DND-41 (cell line): ENCODE measurements around the gene CHD1.

Source experiments
- CTCF ChIP-seq: IDR thresholded peaks from 2 replicates; pipeline ENCODE4 v1.5.1; 2012; ENCODE audit warnings: borderline replicate concordance, low read length, moderate library complexity, mild to moderate bottlenecking; ENCODE audit not compliant: poor library complexity, severe bottlenecking; ENCODE audit errors: extremely low read depth
- EZH2 ChIP-seq: IDR thresholded peaks from 3 replicates; pipeline ENCODE4 v1.6.1; 2012; ENCODE audit warnings: borderline replicate concordance, low read depth, mild to moderate bottlenecking, moderate library complexity, low read length, inconsistent platforms; ENCODE audit not compliant: severe bottlenecking

- no peak for TF ChIP-seq CTCF
- no peak for TF ChIP-seq EZH2
Measured at GRCh38 chr5:98827588-98828284, 101.1 kb downstream of the CHD1 start.
